RKO (cell line): ENCODE results near the gene SCYGR5.
"Not testable (repeated sequence)": the region's sequence is repeated elsewhere in the genome, so short reads cannot be mapped to it uniquely, and the experiment has no call there.

Source experiments
- DNase-seq: peaks from one replicate; pipeline ENCODE4 v3.0.0-alpha.2; 2016; ENCODE audit warnings: low spot score

SCYGR5 gene

GRCh38 chr2:227673620-227674019 is 7.0 kb downstream of the SCYGR5 start:
- DNase-seq = not testable (repeated sequence)

- DNase-seq = no peak
Observed at GRCh38 chr2:227674485-227674884, 7.9 kb downstream of the SCYGR5 start.

- DNase-seq = no peak
Observed at GRCh38 chr2:227677928-227678327, 11.3 kb downstream of the SCYGR5 start.

- DNase-seq = no peak
Observed at GRCh38 chr2:227684258-227684657, 17.7 kb downstream of the SCYGR5 start.

GRCh38 chr2:227687189-227687588 is 20.6 kb downstream of the SCYGR5 start:
- DNase-seq = no peak

- DNase-seq = no peak
Observed at GRCh38 chr2:227696990-227697679, 30.5 kb downstream of the SCYGR5 start.

GRCh38 chr2:227701556-227701955 is 35.0 kb downstream of the SCYGR5 start:
- no peak for DNase-seq

GRCh38 chr2:227703280-227703732 is 36.7 kb downstream of the SCYGR5 start:
- DNase-seq = no peak

- DNase-seq = no peak
Observed at GRCh38 chr2:227703961-227704360, 37.4 kb downstream of the SCYGR5 start.

GRCh38 chr2:227706859-227707258 is 40.3 kb downstream of the SCYGR5 start:
- DNase-seq = no peak

GRCh38 chr2:227707390-227707789 is 40.8 kb downstream of the SCYGR5 start:
- no peak for DNase-seq

GRCh38 chr2:227710986-227711385 is 44.4 kb downstream of the SCYGR5 start:
- no peak for DNase-seq

- no peak for DNase-seq
Observed at GRCh38 chr2:227713291-227713690, 46.7 kb downstream of the SCYGR5 start.

GRCh38 chr2:227716501-227716900 is 49.9 kb downstream of the SCYGR5 start:
- no peak for DNase-seq
